Neural cell (in vitro differentiated cells): ENCODE results near the gene CENPE. TPM values are rescaled to one million over a fixed set of nuclear protein-coding genes. Genes with fewer than 3 reads are reported as not detected.

Experiments used
- H2AFZ ChIP-seq: fragments of 200-600, 300-800 bp; sonication (generic), shearing (Covaris generic); 2 replicates; pipeline ENCODE4 v1.6.0; 2014; ENCODE audit warnings: low read depth, mild to moderate bottlenecking, antibody characterized with exemption, low read length, moderate library complexity
- H3F3A ChIP-seq: fragments of 200-600 bp; shearing (Covaris generic); 2 replicates; pipeline ENCODE4 v1.6.1; 2016; ENCODE audit warnings: mild to moderate bottlenecking, moderate library complexity, mixed read lengths, antibody characterized with exemption, low read length; ENCODE audit not compliant: insufficient read depth, poor library complexity, severe bottlenecking
- H3K27ac ChIP-seq: fragments of 200-600, 300-800 bp; sonication (generic), shearing (Covaris generic); 2 replicates; pipeline ENCODE4 v1.5.1; 2014; ENCODE audit warnings: mild to moderate bottlenecking, low read length, moderate library complexity
- H3K27me3 ChIP-seq: fragments of 300-800, 200-600 bp; sonication (generic), shearing (Covaris generic); 2 replicates; pipeline ENCODE4 v1.6.0; 2014; ENCODE audit warnings: mild to moderate bottlenecking, low read depth, low read length, moderate library complexity; ENCODE audit not compliant: insufficient read depth
- H3K36me3 ChIP-seq: fragments of 300-800, 200-600 bp; sonication (generic), shearing (Covaris generic); 2 replicates; pipeline ENCODE4 v1.5.1; 2014; ENCODE audit warnings: mild to moderate bottlenecking, antibody characterized with exemption, low read length, moderate library complexity; ENCODE audit not compliant: insufficient read depth
- H3K4me2 ChIP-seq: fragments of 300-800, 200-600 bp; sonication (generic), shearing (Covaris generic); 2 replicates; pipeline ENCODE4 v1.6.0; 2014; ENCODE audit warnings: mild to moderate bottlenecking, low read length
- H3K4me3 ChIP-seq: fragments of 300-800, 200-600 bp; sonication (generic), shearing (Covaris generic); 2 replicates; pipeline ENCODE4 v1.5.1; 2014; ENCODE audit warnings: mild to moderate bottlenecking, low read length, moderate library complexity
- H3K79me2 ChIP-seq: fragments of 200-600 bp; shearing (Covaris generic); replicated peaks from 2 replicates; pipeline ENCODE4 v1.6.0; 2014; ENCODE audit warnings: mild to moderate bottlenecking, low read length, moderate library complexity; ENCODE audit not compliant: insufficient read depth
- H3K9ac ChIP-seq: fragments of 300-800, 200-600 bp; sonication (generic), shearing (Covaris generic); 2 replicates; pipeline ENCODE4 v1.6.1; 2016; ENCODE audit warnings: mild to moderate bottlenecking, low read length, mixed read lengths
- H3K9me2 ChIP-seq: fragments of 200-600 bp; shearing (Covaris generic); 2 replicates; pipeline ENCODE4 v1.6.1; 2016; ENCODE audit warnings: mild to moderate bottlenecking, low read length, mixed read lengths; ENCODE audit not compliant: insufficient read depth
- H3K9me3 ChIP-seq: fragments of 200-600, 300-800 bp; sonication (generic), shearing (Covaris generic); 2 replicates; pipeline ENCODE4 v1.6.1; 2016; ENCODE audit warnings: mild to moderate bottlenecking, mixed run types, low read length, moderate library complexity, mixed read lengths
- H4K20me1 ChIP-seq: fragments of 200-600 bp; shearing (Covaris generic); 2 replicates; pipeline ENCODE4 v1.6.1; 2016; ENCODE audit warnings: mild to moderate bottlenecking, mixed run types; ENCODE audit not compliant: insufficient read depth
- EP300 ChIP-seq: fragments of 450-650 bp; conservative IDR thresholded peaks from 2 replicates; pipeline ENCODE4 v1.6.1; 2014; ENCODE audit warnings: antibody characterized with exemption, mild to moderate bottlenecking, moderate library complexity; ENCODE audit not compliant: poor library complexity, severe bottlenecking
- EZH2 ChIP-seq: fragments of 200-600, 300-800 bp; shearing (Covaris generic), sonication (generic); IDR thresholded peaks from 2 replicates; pipeline ENCODE4 v1.6.1; 2014; ENCODE audit warnings: antibody characterized with exemption, low read length, borderline replicate concordance, mild to moderate bottlenecking; ENCODE audit not compliant: insufficient read depth, poor library complexity, severe bottlenecking
- MXI1 ChIP-seq: fragments of 450-650 bp; conservative IDR thresholded peaks from 2 replicates; pipeline ENCODE4 v1.6.1; 2014; ENCODE audit warnings: antibody characterized with exemption, mild to moderate bottlenecking; ENCODE audit not compliant: poor library complexity, severe bottlenecking
- POLR2AphosphoS5 ChIP-seq: IDR thresholded peaks from 2 replicates; pipeline ENCODE4 v1.6.1; 2012
- RAD21 ChIP-seq: fragments of 450-650 bp; conservative IDR thresholded peaks from 2 replicates; pipeline ENCODE4 v1.6.1; 2014; ENCODE audit warnings: antibody characterized with exemption, mild to moderate bottlenecking, moderate library complexity
- SMC3 ChIP-seq: fragments of 450-650 bp; conservative IDR thresholded peaks from 2 replicates; pipeline ENCODE4 v1.6.1; 2014; ENCODE audit warnings: antibody characterized with exemption, mild to moderate bottlenecking, moderate library complexity; ENCODE audit not compliant: poor library complexity
- TAF1 ChIP-seq: IDR thresholded peaks from 2 replicates; pipeline ENCODE4 v1.6.1; 2012; ENCODE audit warnings: low read depth
- polyA plus RNA-seq: library from polyadenylated mRNA; depleted of rRNA; stranded (reverse); fragments of >200 nt; gene quantifications from 2 replicates; pipeline ENCODE4 v1.2.3, GENCODE V29; 2014
- TF ChIP-seq, protein P1 (sequence below): IDR thresholded peaks from 2 replicates; pipeline ENCODE4 v1.6.1; 2012; ENCODE audit warnings: borderline replicate concordance
- TF ChIP-seq, protein P2 (sequence below): fragments of 450-650 bp; IDR thresholded peaks from 2 replicates; pipeline ENCODE4 v1.5.1; 2014; ENCODE audit warnings: antibody characterized with exemption, mild to moderate bottlenecking, moderate library complexity; ENCODE audit not compliant: poor library complexity, severe bottlenecking

The CENPE gene
- polyA plus RNA-seq, 1 donor from 2014 or later, result 1.8 TPM

DNA sequence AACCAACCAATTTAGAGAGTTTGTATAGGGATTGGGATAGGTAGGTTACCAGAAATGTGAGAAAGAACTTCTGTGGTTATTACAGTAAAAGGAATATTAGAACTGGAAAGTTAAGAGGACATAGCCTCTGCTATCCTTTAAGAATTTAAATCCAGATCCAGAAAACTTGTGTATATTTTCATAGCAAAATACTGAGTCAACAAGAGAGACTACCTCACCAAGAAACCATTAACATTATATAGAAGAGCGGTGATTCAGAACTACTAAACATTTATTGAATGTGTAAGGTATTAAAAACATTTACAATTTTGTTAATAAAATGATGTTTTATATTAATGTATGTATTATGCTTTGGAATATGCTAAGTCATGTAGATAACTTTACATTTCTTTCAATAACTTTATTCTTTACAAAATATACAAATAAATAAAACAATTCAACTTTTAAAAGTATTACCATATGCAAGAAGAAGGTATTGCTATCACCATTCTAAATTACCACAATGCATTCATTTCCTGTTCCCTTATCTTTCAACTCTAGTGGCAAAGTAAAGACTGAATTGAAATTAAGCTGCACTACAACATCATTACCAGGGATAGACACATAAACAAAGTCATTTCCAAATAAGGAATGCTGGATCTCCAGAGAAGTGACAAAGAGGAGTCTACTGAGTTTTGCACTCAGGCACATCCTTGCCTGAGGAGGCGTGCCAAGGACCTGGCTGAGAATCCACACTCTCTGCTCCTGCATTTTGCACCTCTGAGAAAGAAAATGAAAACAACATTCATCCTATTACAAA is 92.4 kb downstream of the CENPE start:
- no peak overlapping the region for H3K27ac ChIP-seq
- no peaks in the 10 kb centered on the region for H3K9me2 ChIP-seq
- no peak overlapping the region for H3K9ac ChIP-seq
- no peak overlapping the region for H3K4me2 ChIP-seq
- no peaks in the 10 kb centered on the region for H3K36me3 ChIP-seq
- H3K9me3 ChIP-seq, result no peaks in the 10 kb centered on the region
- H3K79me2 ChIP-seq, result no peaks in the 10 kb centered on the region
- TF ChIP-seq RAD21, result no peak
- TF ChIP-seq EP300, result no peak
- TF ChIP-seq, protein P1, sequence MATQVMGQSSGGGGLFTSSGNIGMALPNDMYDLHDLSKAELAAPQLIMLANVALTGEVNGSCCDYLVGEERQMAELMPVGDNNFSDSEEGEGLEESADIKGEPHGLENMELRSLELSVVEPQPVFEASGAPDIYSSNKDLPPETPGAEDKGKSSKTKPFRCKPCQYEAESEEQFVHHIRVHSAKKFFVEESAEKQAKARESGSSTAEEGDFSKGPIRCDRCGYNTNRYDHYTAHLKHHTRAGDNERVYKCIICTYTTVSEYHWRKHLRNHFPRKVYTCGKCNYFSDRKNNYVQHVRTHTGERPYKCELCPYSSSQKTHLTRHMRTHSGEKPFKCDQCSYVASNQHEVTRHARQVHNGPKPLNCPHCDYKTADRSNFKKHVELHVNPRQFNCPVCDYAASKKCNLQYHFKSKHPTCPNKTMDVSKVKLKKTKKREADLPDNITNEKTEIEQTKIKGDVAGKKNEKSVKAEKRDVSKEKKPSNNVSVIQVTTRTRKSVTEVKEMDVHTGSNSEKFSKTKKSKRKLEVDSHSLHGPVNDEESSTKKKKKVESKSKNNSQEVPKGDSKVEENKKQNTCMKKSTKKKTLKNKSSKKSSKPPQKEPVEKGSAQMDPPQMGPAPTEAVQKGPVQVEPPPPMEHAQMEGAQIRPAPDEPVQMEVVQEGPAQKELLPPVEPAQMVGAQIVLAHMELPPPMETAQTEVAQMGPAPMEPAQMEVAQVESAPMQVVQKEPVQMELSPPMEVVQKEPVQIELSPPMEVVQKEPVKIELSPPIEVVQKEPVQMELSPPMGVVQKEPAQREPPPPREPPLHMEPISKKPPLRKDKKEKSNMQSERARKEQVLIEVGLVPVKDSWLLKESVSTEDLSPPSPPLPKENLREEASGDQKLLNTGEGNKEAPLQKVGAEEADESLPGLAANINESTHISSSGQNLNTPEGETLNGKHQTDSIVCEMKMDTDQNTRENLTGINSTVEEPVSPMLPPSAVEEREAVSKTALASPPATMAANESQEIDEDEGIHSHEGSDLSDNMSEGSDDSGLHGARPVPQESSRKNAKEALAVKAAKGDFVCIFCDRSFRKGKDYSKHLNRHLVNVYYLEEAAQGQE, result no peak
- no peak for TF ChIP-seq EZH2
- TF ChIP-seq TAF1, result no peak
- no peak for TF ChIP-seq POLR2AphosphoS5
- TF ChIP-seq MXI1, result no peak
- H4K20me1 ChIP-seq, result no peaks in the 10 kb centered on the region
- H3K4me3 ChIP-seq, result no peak overlapping the region
- no peak overlapping the region for H2AFZ ChIP-seq
- H3F3A ChIP-seq, result no peaks in the 10 kb centered on the region
- no peaks in the 10 kb centered on the region for H3K27me3 ChIP-seq

DNA sequence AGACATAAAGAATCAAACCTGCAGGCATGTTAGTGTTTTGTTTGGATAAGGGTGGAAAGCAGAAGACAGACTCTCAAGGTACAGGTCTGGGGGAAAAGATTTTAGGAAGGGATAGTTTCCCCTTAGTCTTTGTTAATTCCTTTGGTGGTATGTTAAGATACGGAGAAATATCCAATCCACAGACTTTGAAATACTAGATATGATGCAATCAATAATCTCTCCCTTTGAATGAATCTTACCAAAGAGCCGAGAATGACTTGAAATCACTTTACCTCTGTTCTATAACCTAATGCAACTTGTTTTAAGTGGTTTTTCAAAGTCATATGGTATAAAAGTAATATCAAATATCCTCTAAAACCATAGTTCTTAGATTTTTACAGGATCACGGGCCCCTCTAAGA is 93.3 kb downstream of the CENPE start:
- Histone ChIP-seq H3F3A (no peaks in the 10 kb centered on the region), H3K9me2 (no peaks in the 10 kb centered on the region), H2AFZ (no peak overlapping the region), H3K36me3 (no peaks in the 10 kb centered on the region), H3K4me2 (no peak overlapping the region), H3K27ac (no peak overlapping the region), H3K9me3 (no peaks in the 10 kb centered on the region), H3K9ac (no peak overlapping the region), H3K79me2 (no peaks in the 10 kb centered on the region), H3K4me3 (no peak overlapping the region), H4K20me1 (no peaks in the 10 kb centered on the region), H3K27me3 (no peaks in the 10 kb centered on the region)
- TF ChIP-seq MXI1 (no peak), EP300 (no peak), RAD21 (no peak), POLR2AphosphoS5 (no peak), TAF1 (no peak), SMC3 (no peak), EZH2 (no peak)
- TF ChIP-seq, protein P1, result no peak
- TF ChIP-seq, protein P2, sequence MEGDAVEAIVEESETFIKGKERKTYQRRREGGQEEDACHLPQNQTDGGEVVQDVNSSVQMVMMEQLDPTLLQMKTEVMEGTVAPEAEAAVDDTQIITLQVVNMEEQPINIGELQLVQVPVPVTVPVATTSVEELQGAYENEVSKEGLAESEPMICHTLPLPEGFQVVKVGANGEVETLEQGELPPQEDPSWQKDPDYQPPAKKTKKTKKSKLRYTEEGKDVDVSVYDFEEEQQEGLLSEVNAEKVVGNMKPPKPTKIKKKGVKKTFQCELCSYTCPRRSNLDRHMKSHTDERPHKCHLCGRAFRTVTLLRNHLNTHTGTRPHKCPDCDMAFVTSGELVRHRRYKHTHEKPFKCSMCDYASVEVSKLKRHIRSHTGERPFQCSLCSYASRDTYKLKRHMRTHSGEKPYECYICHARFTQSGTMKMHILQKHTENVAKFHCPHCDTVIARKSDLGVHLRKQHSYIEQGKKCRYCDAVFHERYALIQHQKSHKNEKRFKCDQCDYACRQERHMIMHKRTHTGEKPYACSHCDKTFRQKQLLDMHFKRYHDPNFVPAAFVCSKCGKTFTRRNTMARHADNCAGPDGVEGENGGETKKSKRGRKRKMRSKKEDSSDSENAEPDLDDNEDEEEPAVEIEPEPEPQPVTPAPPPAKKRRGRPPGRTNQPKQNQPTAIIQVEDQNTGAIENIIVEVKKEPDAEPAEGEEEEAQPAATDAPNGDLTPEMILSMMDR, result no peak
